ENCODE measurements around the gene KSR1.
"Not testable (repeated sequence)": the region's sequence is repeated elsewhere in the genome, so short reads cannot be mapped to it uniquely, and the experiment has no call there.

The KSR1 gene

DNA sequence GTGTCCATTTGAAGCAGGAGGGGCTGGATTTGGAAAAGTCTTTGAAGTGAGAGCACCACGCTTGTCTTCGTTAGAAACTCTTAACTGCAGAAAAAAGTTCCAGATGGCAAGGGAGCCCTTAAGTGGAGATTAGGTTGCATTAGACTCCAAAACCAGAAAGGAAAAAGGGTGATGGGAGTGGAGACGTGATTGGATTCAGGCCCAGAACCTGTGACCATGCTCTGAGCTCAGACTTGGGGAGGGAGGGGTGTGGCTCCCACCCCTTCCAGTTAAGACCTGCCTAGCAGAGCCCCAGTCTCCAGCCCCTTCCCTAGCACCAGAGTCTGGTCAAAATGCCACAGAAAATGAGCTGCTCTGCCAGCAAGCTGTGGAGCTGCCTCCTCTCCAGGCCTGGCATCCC, 168.3 kb downstream of the KSR1 start:
- no peak overlapping the region for H3K4me3 ChIP-seq (ENCODE audit: low read length)
- TF ChIP-seq, protein P1, sequence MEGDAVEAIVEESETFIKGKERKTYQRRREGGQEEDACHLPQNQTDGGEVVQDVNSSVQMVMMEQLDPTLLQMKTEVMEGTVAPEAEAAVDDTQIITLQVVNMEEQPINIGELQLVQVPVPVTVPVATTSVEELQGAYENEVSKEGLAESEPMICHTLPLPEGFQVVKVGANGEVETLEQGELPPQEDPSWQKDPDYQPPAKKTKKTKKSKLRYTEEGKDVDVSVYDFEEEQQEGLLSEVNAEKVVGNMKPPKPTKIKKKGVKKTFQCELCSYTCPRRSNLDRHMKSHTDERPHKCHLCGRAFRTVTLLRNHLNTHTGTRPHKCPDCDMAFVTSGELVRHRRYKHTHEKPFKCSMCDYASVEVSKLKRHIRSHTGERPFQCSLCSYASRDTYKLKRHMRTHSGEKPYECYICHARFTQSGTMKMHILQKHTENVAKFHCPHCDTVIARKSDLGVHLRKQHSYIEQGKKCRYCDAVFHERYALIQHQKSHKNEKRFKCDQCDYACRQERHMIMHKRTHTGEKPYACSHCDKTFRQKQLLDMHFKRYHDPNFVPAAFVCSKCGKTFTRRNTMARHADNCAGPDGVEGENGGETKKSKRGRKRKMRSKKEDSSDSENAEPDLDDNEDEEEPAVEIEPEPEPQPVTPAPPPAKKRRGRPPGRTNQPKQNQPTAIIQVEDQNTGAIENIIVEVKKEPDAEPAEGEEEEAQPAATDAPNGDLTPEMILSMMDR (conservative IDR thresholded peaks at IDR 0.05; ENCODE audit: low read depth, low read length), result no peak
- no peak for DNase-seq (ENCODE audit: low read depth)

DNA sequence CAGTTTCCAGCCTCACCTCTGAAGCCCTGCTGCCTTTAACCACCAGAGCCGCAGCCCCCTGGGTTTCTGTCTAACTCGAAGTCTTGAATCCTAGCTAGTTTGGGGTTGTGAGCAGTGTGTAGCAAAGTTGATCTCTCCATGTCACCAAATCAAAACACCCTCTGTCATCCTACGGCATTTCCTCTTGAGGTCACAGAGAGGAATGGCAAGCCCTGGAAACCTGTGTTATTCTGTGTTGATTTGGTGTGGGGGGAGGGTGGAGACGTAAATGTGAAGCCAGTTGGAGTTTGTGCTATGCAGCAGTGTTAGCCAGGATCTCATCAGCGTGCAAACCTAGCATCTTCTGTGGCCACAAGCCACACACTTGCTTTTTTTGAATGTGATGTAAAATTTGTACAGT, 169.6 kb downstream of the KSR1 start:
- no peak for DNase-seq (ENCODE audit: low read depth)
- no peak overlapping the region for H3K4me3 ChIP-seq (ENCODE audit: low read length)
- TF ChIP-seq, protein P1 (conservative IDR thresholded peaks at IDR 0.05; ENCODE audit: low read depth, low read length), result no peak

DNA sequence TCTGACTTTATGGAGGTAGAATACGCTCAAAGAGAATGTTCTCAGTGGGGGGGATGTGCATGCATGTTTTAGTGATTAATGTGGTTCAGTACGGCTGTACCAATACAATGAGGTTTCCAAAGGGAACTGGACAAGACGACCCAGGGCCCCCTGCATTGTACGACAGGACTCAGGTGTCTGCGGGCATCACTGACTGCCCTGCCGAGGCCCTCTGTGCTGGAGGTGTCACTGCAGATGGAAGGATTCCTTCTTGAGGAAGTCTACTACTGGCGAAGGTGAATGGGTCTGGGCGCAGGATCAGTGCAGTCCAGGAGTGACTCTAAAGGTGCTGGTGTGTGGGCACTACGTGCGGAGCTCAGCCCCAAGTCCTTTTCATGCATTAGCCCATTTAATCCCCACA, 171.3 kb downstream of the KSR1 start:
- TF ChIP-seq, protein P1 (conservative IDR thresholded peaks at IDR 0.05; ENCODE audit: low read depth, low read length), result no peak
- no peak for DNase-seq (ENCODE audit: low read depth)
- H3K4me3 ChIP-seq (ENCODE audit: low read length), result no peak overlapping the region

- TF ChIP-seq, protein P1 (conservative IDR thresholded peaks at IDR 0.05; ENCODE audit: low read depth, low read length), result no peak
- DNase-seq (ENCODE audit: low read depth), result no peak
- no peak overlapping the region for H3K4me3 ChIP-seq (ENCODE audit: low read length)
Observed at GRCh38 chr17:27628376-27628775, 172.1 kb downstream of the KSR1 start.

- not testable (repeated sequence) for DNase-seq (ENCODE audit: low read depth); H3K4me3 ChIP-seq (ENCODE audit: low read length)
Observed at GRCh38 chr17:27629260-27629659, 173.0 kb downstream of the KSR1 start.

DNA sequence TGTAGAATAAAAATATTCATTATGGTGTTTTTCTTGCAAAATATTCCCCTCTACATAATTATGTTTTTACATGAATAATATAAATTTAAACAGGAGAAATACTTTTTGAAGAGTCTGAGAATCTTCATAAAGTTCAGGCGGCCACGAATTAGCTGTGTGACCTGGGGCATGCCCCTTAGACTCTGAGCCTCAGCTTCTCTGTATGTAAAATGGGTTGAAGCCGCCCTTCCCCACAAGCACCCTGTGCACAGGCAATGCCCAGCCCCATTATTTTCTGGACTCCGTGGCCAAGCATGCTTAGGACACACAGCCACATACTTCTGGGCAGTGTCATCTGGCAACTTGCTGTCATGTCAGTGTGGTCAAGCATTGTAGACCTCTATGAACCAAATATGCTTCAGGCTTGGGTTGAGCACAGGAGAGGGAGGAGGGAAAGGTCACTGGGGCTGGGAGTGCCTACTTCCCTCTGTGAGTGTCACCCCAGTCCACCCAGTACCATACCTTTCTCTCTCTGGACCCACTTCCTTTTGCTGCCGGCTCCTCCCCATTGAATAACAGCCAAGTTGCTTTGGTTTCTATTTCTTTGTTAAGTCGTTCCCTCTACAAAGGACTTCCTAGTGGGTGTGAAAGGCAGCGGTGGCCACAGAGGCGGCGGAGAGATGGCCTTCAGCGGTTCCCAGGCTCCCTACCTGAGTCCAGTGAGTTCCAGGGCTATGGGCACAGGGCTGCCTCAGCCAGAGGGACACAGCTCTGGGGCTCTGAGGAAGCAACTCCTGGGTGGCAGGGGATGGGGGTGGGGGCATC, 174.6 kb downstream of the KSR1 start, which contains the start of gene LGALS9:
Gene LGALS9, plus strand, starts transcription at position 582 of the 804 bp plus-strand sequence. Its CDS starts 78 bp downstream, at position 660.
- DNase-seq (ENCODE audit: low read depth), result no peak
- H3K4me3 ChIP-seq (ENCODE audit: low read length), result no peak within 1 kb of the TSS
- TF ChIP-seq, protein P1 (conservative IDR thresholded peaks at IDR 0.05; ENCODE audit: low read depth, low read length), result no peak

GRCh38 chr17:27631411-27631760, 175.1 kb downstream of the KSR1 start:
- DNase-seq (ENCODE audit: low read depth), result no peak
- TF ChIP-seq, protein P1 (conservative IDR thresholded peaks at IDR 0.05; ENCODE audit: low read depth, low read length), result no peak
- no peak overlapping the region for H3K4me3 ChIP-seq (ENCODE audit: low read length)

All from retinal pigment epithelial cell (primary cell).